Neural cell (in vitro differentiated cells): ENCODE measurements around the gene CELSR2.

Experiments used
- EP300 ChIP-seq: fragments of 450-650 bp; conservative IDR thresholded peaks from 2 replicates; pipeline ENCODE4 v1.6.1; 2014; ENCODE audit warnings: antibody characterized with exemption, mild to moderate bottlenecking, moderate library complexity; ENCODE audit not compliant: poor library complexity, severe bottlenecking
- POLR2AphosphoS5 ChIP-seq: IDR thresholded peaks from 2 replicates; pipeline ENCODE4 v1.6.1; 2012
- TF ChIP-seq, protein P1 (sequence below): IDR thresholded peaks from 2 replicates; pipeline ENCODE4 v1.6.1; 2012; ENCODE audit warnings: borderline replicate concordance
- TF ChIP-seq, protein P2 (sequence below): fragments of 450-650 bp; IDR thresholded peaks from 2 replicates; pipeline ENCODE4 v1.5.1; 2014; ENCODE audit warnings: antibody characterized with exemption, mild to moderate bottlenecking, moderate library complexity; ENCODE audit not compliant: poor library complexity, severe bottlenecking

DNA sequence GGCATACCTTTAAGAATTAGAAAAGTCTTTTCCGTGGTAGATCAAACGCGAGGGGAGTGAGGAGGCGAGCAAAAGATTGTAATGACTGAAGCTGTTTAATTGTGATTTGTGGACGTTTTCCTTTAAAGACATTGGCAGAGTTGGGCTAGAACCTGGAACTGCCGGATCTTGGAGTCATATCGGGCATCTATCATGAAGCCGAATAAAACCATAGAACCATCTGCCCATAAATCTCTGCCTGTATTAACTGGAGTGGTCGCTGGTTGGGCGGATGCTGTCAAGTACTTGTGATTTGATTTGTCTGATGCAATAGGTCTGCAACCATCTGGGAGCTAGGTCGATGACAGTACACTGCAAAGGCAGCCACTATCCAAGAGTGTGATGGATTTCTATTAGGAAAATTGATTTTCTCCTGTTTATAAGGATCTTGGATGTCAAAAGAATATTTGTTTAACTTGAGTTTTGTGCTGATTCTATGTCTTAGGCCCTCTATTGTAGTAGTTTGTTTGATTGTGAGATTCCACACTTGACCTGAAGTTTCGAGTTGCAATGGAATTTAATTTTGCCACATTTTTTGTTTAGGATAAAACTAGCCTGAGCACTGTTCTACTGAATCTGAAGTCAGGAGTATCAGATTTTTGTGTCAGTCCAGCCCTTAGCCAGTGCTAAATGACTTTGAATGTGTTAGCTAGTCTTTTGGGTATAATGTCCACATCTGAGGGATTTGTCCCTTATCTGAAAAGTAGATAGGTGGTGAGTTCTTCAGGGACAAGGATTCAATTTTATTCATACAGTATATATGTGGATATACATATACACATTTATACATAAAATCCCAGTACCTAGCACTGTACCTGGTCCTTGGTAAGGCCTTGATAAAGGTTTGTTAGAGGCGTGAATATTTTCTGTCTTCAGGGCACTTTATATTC lies 34.4 kb upstream of the CELSR2 start:
- TF ChIP-seq POLR2AphosphoS5 (peak; percentile 36), EP300 (no peak)
- TF ChIP-seq, protein P1, sequence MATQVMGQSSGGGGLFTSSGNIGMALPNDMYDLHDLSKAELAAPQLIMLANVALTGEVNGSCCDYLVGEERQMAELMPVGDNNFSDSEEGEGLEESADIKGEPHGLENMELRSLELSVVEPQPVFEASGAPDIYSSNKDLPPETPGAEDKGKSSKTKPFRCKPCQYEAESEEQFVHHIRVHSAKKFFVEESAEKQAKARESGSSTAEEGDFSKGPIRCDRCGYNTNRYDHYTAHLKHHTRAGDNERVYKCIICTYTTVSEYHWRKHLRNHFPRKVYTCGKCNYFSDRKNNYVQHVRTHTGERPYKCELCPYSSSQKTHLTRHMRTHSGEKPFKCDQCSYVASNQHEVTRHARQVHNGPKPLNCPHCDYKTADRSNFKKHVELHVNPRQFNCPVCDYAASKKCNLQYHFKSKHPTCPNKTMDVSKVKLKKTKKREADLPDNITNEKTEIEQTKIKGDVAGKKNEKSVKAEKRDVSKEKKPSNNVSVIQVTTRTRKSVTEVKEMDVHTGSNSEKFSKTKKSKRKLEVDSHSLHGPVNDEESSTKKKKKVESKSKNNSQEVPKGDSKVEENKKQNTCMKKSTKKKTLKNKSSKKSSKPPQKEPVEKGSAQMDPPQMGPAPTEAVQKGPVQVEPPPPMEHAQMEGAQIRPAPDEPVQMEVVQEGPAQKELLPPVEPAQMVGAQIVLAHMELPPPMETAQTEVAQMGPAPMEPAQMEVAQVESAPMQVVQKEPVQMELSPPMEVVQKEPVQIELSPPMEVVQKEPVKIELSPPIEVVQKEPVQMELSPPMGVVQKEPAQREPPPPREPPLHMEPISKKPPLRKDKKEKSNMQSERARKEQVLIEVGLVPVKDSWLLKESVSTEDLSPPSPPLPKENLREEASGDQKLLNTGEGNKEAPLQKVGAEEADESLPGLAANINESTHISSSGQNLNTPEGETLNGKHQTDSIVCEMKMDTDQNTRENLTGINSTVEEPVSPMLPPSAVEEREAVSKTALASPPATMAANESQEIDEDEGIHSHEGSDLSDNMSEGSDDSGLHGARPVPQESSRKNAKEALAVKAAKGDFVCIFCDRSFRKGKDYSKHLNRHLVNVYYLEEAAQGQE: no peak
- TF ChIP-seq, protein P2, sequence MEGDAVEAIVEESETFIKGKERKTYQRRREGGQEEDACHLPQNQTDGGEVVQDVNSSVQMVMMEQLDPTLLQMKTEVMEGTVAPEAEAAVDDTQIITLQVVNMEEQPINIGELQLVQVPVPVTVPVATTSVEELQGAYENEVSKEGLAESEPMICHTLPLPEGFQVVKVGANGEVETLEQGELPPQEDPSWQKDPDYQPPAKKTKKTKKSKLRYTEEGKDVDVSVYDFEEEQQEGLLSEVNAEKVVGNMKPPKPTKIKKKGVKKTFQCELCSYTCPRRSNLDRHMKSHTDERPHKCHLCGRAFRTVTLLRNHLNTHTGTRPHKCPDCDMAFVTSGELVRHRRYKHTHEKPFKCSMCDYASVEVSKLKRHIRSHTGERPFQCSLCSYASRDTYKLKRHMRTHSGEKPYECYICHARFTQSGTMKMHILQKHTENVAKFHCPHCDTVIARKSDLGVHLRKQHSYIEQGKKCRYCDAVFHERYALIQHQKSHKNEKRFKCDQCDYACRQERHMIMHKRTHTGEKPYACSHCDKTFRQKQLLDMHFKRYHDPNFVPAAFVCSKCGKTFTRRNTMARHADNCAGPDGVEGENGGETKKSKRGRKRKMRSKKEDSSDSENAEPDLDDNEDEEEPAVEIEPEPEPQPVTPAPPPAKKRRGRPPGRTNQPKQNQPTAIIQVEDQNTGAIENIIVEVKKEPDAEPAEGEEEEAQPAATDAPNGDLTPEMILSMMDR: no peak
